Trophoblast cell (in vitro differentiated cells and primary cell): Measurements from ENCODE around the gene SIM2.

Source experiments
- DNase-seq, 2 donors: peaks; one replicate each; pipeline ENCODE4 v3.0.0-alpha.2; 2016
- H2AFZ ChIP-seq: 2 replicates; pipeline ENCODE4 v1.6.1; 2013; ENCODE audit warnings: low read length, moderate library complexity, mild to moderate bottlenecking; ENCODE audit not compliant: insufficient read depth, poor library complexity
- H2AK5ac ChIP-seq: 2 replicates; pipeline ENCODE4 v1.6.1; 2013; ENCODE audit warnings: mild to moderate bottlenecking, low read length
- H2BK120ac ChIP-seq: 2 replicates; pipeline ENCODE4 v1.6.1; 2013; ENCODE audit warnings: low read length, mild to moderate bottlenecking, moderate library complexity; ENCODE audit not compliant: insufficient read depth, poor library complexity
- H2BK12ac ChIP-seq: 2 replicates; pipeline ENCODE4 v1.6.1; 2013; ENCODE audit warnings: mild to moderate bottlenecking, low read length, moderate library complexity
- H2BK5ac ChIP-seq: 2 replicates; pipeline ENCODE4 v1.6.1; 2013; ENCODE audit warnings: low read length, low read depth, moderate library complexity, mild to moderate bottlenecking; ENCODE audit not compliant: poor library complexity
- H3K14ac ChIP-seq: 2 replicates; pipeline ENCODE4 v1.6.1; 2013; ENCODE audit warnings: mild to moderate bottlenecking, low read length
- H3K18ac ChIP-seq: 2 replicates; pipeline ENCODE4 v1.6.1; 2013; ENCODE audit warnings: mild to moderate bottlenecking, low read length
- H3K23ac ChIP-seq: 2 replicates; pipeline ENCODE4 v1.6.1; 2013; ENCODE audit warnings: low read length
- H3K27ac ChIP-seq: 2 replicates; pipeline ENCODE4 v1.5.1; 2013; ENCODE audit warnings: low read depth, mild to moderate bottlenecking, inconsistent platforms, low read length, moderate library complexity
- H3K27me3 ChIP-seq: 2 replicates; pipeline ENCODE4 v1.6.1; 2013; ENCODE audit warnings: inconsistent platforms, mild to moderate bottlenecking, low read length, moderate library complexity; ENCODE audit not compliant: insufficient read depth
- H3K36me3 ChIP-seq, 2 experiments: 1 replicate in 1 of 2; 2 replicates in 1 of 2; pipeline ENCODE4 v1.6.1; 2013; ENCODE audit warnings: low read length in 2 of 2, mild to moderate bottlenecking in 2 of 2, moderate library complexity in 1 of 2; ENCODE audit not compliant: insufficient read depth in 2 of 2, control insufficient read depth in 1 of 2
- H3K4ac ChIP-seq: 2 replicates; pipeline ENCODE4 v1.6.1; 2013; ENCODE audit warnings: low read depth, mild to moderate bottlenecking, low read length, moderate library complexity
- H3K4me1 ChIP-seq, 2 experiments: 1 replicate in 1 of 2; 2 replicates in 1 of 2; pipeline ENCODE4 v1.6.1; 2013; ENCODE audit warnings: low read length in 2 of 2, mild to moderate bottlenecking in 2 of 2, moderate library complexity in 1 of 2; ENCODE audit not compliant: insufficient read depth in 2 of 2, control insufficient read depth in 1 of 2
- H3K4me2 ChIP-seq: 2 replicates; pipeline ENCODE4 v1.6.1; 2013; ENCODE audit warnings: inconsistent platforms, mild to moderate bottlenecking, low read length, moderate library complexity
- H3K4me3 ChIP-seq: 2 replicates; pipeline ENCODE4 v1.5.1; 2013; ENCODE audit warnings: mild to moderate bottlenecking, low read depth, low read length, inconsistent platforms
- H3K79me1 ChIP-seq: one replicate; pipeline ENCODE4 v1.6.1; 2013; ENCODE audit warnings: low read length
- H3K79me2 ChIP-seq: 2 replicates; pipeline ENCODE4 v1.6.1; 2013; ENCODE audit warnings: low read length, mild to moderate bottlenecking; ENCODE audit not compliant: control insufficient read depth, insufficient read depth, poor library complexity
- H3K9ac ChIP-seq: 2 replicates; pipeline ENCODE4 v1.6.1; 2013; ENCODE audit warnings: mild to moderate bottlenecking, low read length
- H3K9me3 ChIP-seq: 2 replicates; pipeline ENCODE4 v1.6.1; 2013; ENCODE audit warnings: low read depth, mild to moderate bottlenecking, control low read depth, inconsistent platforms, low read length; ENCODE audit not compliant: insufficient read depth
- H4K12ac ChIP-seq: 2 replicates; pipeline ENCODE4 v1.6.1; 2013; ENCODE audit warnings: low read depth, mild to moderate bottlenecking, low read length, moderate library complexity
- H4K8ac ChIP-seq: 2 replicates; pipeline ENCODE4 v1.6.1; 2013; ENCODE audit warnings: low read depth, mild to moderate bottlenecking, low read length, moderate library complexity
- H4K91ac ChIP-seq: one replicate; pipeline ENCODE4 v1.6.1; 2013; ENCODE audit warnings: low read depth, mild to moderate bottlenecking, low read length, moderate library complexity
- WGBS: extraction: QIAGEN DNeasy Blood & Tissue Kit; methylation state at CpG from one replicate; pipeline ENCODE4 v1.1.7; 2013; ENCODE audit warnings: missing lambda C conversion rate; ENCODE audit not compliant: insufficient read length, insufficient coverage; ENCODE audit errors: extremely low coverage; 5-methylcytosine and 5-hydroxymethylcytosine counted together

The SIM2 gene

DNA sequence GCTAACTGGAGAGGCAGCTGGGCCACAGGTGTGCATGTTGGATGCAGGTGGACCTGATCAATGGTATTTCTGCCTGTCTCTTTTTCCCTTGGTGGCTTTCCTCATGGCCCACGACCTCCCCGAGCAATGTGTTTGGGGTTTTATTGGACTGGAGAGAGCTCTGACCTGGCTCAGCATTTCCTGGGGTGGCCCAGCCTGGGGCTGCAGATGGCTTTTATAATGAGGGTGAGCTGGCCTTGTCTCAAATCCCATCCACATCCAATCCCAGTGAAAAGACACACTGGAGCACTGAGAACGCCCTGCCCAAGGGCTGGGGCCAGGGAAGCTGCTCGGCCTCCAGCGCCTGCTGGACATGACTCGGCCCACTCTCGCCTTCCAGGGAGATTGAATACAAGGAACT, 44.1 kb downstream of the SIM2 start:
- Histone ChIP-seq H2BK120ac (no peak overlapping the region), H2AFZ (no peak overlapping the region), H3K79me1 (no peaks in the 10 kb centered on the region), H3K36me3 (no peaks in the 10 kb centered on the region), H3K27me3 (peaks cover 7% of the 10 kb centered on the region), H3K9me3 (peaks cover 3% of the 10 kb centered on the region), H3K4ac (no peak overlapping the region), H4K12ac (no peak overlapping the region), H3K14ac (no peak overlapping the region), H3K27ac (no peak overlapping the region), H3K4me2 (no peak overlapping the region), H3K4me1 (peaks cover under 1 to 3% of the 10 kb centered on the region in 2 experiments), H3K23ac (no peak overlapping the region), H2AK5ac (no peak overlapping the region), H2BK12ac (no peak overlapping the region), H3K4me3 (no peak overlapping the region), H2BK5ac (no peak overlapping the region), H4K8ac (no peak overlapping the region), H3K9ac (no peak overlapping the region), H4K91ac (no peak overlapping the region), H3K18ac (no peak overlapping the region), H3K79me2 (peaks cover 2% of the 10 kb centered on the region)
- no peak for DNase-seq
- WGBS: no CpG with 5 or more reads among the region's 7 CpGs

DNA sequence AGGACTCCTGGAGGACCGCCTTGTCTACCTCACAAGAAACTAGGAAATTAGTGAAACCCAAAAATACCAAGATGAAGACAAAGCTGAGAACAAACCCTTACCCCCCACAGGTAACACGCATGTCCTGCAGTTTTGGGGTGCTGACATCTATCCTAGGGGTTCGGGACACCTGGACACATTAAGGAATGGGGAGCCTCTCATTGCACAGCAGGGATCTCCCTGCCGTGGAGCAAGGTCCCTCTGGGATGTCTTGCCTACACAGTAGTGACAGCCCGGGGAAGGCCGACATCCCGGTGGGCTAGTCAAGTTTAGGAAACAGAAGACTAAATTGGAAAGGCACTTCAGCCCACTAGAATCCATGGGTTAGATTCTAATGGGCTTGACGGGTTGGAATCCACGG, 44.5 kb downstream of the SIM2 start:
- H4K8ac ChIP-seq: no peak overlapping the region
- H3K9me3 ChIP-seq: peaks cover 3% of the 10 kb centered on the region
- no peak overlapping the region for H3K23ac ChIP-seq
- H3K14ac ChIP-seq: no peak overlapping the region
- no peak overlapping the region for H4K12ac ChIP-seq
- H3K4me1 ChIP-seq: peaks cover 2 to 6% of the 10 kb centered on the region in 2 experiments
- no peak overlapping the region for H4K91ac ChIP-seq
- no peak overlapping the region for H3K4ac ChIP-seq
- peaks cover 10% of the 10 kb centered on the region for H3K27me3 ChIP-seq
- DNase-seq: no peak
- H2AFZ ChIP-seq: no peak overlapping the region
- H3K79me2 ChIP-seq: peaks cover 3% of the 10 kb centered on the region
- H3K18ac ChIP-seq: no peak overlapping the region
- no peaks in the 10 kb centered on the region for H3K36me3 ChIP-seq
- no peak overlapping the region for H3K9ac ChIP-seq
- H2BK120ac ChIP-seq: no peak overlapping the region
- H2BK12ac ChIP-seq: no peak overlapping the region
- no peak overlapping the region for H3K4me3 ChIP-seq
- H2AK5ac ChIP-seq: no peak overlapping the region
- no CpG with 5 or more reads among the region's 9 CpGs for WGBS
- H2BK5ac ChIP-seq: no peak overlapping the region
- no peak overlapping the region for H3K27ac ChIP-seq
- no peak overlapping the region for H3K4me2 ChIP-seq
- H3K79me1 ChIP-seq: no peaks in the 10 kb centered on the region

DNA sequence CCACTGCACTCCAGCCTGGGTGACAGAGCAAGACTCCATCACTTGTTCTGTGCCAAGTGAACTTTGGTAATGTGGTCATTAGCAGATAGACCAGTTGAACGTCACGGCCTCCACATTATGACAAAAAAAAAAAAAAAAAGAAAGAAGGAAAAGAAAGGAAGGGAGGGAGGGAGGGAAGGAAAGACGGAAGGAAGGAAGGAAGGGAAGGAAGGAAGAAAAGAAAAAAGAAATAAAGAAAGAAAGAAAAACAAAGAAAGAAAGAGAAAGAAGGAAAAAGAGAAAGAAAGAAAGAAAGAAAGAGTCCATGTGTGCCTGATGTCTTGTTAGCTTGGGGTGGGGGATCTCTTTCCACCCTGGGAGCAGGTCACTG, 45.3 kb downstream of the SIM2 start:
- Histone ChIP-seq H3K4me1 (peaks cover 2 to 6% of the 10 kb centered on the region in 2 experiments), H4K12ac (no peak overlapping the region), H3K79me1 (no peaks in the 10 kb centered on the region), H3K36me3 (no peaks in the 10 kb centered on the region), H3K9ac (no peak overlapping the region), H4K8ac (no peak overlapping the region), H3K14ac (no peak overlapping the region), H3K27ac (no peak overlapping the region), H2BK5ac (no peak overlapping the region), H2BK12ac (no peak overlapping the region), H3K18ac (no peak overlapping the region), H3K9me3 (peaks cover 3% of the 10 kb centered on the region), H3K4ac (no peak overlapping the region), H3K4me3 (no peak overlapping the region), H4K91ac (no peak overlapping the region), H3K4me2 (no peak overlapping the region), H3K23ac (no peak overlapping the region), H3K79me2 (peaks cover 3% of the 10 kb centered on the region), H2AFZ (no peak overlapping the region), H2BK120ac (no peak overlapping the region), H3K27me3 (peaks cover 12% of the 10 kb centered on the region), H2AK5ac (no peak overlapping the region)
- WGBS: no CpG with 5 or more reads among the region's 3 CpGs
- DNase-seq: no peak

DNA sequence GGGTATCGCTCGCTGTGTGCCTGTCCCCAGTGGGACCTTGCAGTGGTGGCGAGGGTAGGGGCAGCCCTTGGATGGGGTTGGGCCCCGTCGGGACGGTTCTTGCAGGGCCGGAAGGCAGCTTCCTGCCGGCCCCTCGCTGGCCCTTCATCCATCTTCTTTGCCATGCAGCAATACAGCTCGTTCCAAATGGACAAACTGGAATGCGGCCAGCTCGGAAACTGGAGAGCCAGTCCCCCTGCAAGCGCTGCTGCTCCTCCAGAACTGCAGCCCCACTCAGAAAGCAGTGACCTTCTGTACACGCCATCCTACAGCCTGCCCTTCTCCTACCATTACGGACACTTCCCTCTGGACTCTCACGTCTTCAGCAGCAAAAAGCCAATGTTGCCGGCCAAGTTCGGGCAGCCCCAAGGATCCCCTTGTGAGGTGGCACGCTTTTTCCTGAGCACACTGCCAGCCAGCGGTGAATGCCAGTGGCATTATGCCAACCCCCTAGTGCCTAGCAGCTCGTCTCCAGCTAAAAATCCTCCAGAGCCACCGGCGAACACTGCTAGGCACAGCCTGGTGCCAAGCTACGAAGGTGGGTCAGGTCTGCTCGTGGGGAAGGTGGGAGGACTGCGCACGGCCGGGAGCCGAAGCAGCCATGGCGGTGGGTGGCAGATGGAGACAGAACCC, 45.8 kb downstream of the SIM2 start:
- no peaks in the 10 kb centered on the region for H3K36me3 ChIP-seq
- no peak overlapping the region for H4K91ac ChIP-seq
- no peak overlapping the region for H2BK12ac ChIP-seq
- H3K9me3 ChIP-seq: peaks cover 3% of the 10 kb centered on the region
- no peak overlapping the region for H3K27ac ChIP-seq
- H4K8ac ChIP-seq: no peak overlapping the region
- no peak overlapping the region for H2BK5ac ChIP-seq
- no peak overlapping the region for H2AK5ac ChIP-seq
- H4K12ac ChIP-seq: no peak overlapping the region
- H2BK120ac ChIP-seq: no peak overlapping the region
- no peak overlapping the region for H3K4ac ChIP-seq
- H3K4me1 ChIP-seq: peaks cover 2 to 6% of the 10 kb centered on the region in 2 experiments
- H3K18ac ChIP-seq: no peak overlapping the region
- no peak overlapping the region for H3K23ac ChIP-seq
- H3K27me3 ChIP-seq: peaks cover 12% of the 10 kb centered on the region
- no peak overlapping the region for H3K4me2 ChIP-seq
- H3K79me2 ChIP-seq: peaks cover 3% of the 10 kb centered on the region
- WGBS: no CpG with 5 or more reads among the region's 30 CpGs
- H3K14ac ChIP-seq: no peak overlapping the region
- DNase-seq: no peak
- H2AFZ ChIP-seq: no peak overlapping the region
- H3K79me1 ChIP-seq: no peaks in the 10 kb centered on the region
- no peak overlapping the region for H3K4me3 ChIP-seq
- no peak overlapping the region for H3K9ac ChIP-seq
